NCI-H128 (cell line): ENCODE measurements around the gene CADPS2.
"Not testable (repeated sequence)": the region's sequence is repeated elsewhere in the genome, so short reads cannot be mapped to it uniquely, and the experiment has no call there.

Experiments used
- DNase-seq: peaks from one replicate; lab custom pipeline; 2025; ENCODE audit not compliant: unreplicated experiment; lab: John Stamatoyannopoulos, UW

Gene CADPS2

GRCh38 chr7:122850528-122850927, 35.7 kb downstream of the CADPS2 start:
- DNase-seq, result no peak

- DNase-seq, result no peak
These were observed 36.3 kb downstream of the CADPS2 start for GRCh38 chr7:122849957-122850328.

- no peak for DNase-seq
These were observed 36.8 kb downstream of the CADPS2 start for GRCh38 chr7:122849322-122849956.

GRCh38 chr7:122847871-122848473, 38.3 kb downstream of the CADPS2 start:
- no peak for DNase-seq

- DNase-seq, result no peak
These were observed 39.7 kb downstream of the CADPS2 start for GRCh38 chr7:122846591-122846990.

GRCh38 chr7:122845286-122845685, 41.0 kb downstream of the CADPS2 start:
- no peak for DNase-seq

- no peak for DNase-seq
These were observed 41.9 kb downstream of the CADPS2 start for GRCh38 chr7:122844191-122844988.

- no peak for DNase-seq
These were observed 43.3 kb downstream of the CADPS2 start for GRCh38 chr7:122842971-122843370.

- not testable (repeated sequence) for DNase-seq
These were observed 50.0 kb downstream of the CADPS2 start for GRCh38 chr7:122836286-122836685.

GRCh38 chr7:122834571-122834942, 51.7 kb downstream of the CADPS2 start:
- DNase-seq, result not testable (repeated sequence)

- no peak for DNase-seq
These were observed 52.2 kb downstream of the CADPS2 start for GRCh38 chr7:122833888-122834570.

GRCh38 chr7:122831436-122831835, 54.8 kb downstream of the CADPS2 start:
- no peak for DNase-seq

GRCh38 chr7:122829962-122830361, 56.3 kb downstream of the CADPS2 start:
- no peak for DNase-seq

- DNase-seq, result no peak
These were observed 58.5 kb downstream of the CADPS2 start for GRCh38 chr7:122827763-122828162.

GRCh38 chr7:122813845-122814244, 72.4 kb downstream of the CADPS2 start:
- DNase-seq, result no peak

GRCh38 chr7:122803851-122804250, 82.4 kb downstream of the CADPS2 start:
- DNase-seq, result no peak

- no peak for DNase-seq
These were observed 82.9 kb downstream of the CADPS2 start for GRCh38 chr7:122803323-122803722.

GRCh38 chr7:122802301-122802751, 83.9 kb downstream of the CADPS2 start:
- DNase-seq, result no peak

GRCh38 chr7:122791959-122792545, 94.2 kb downstream of the CADPS2 start:
- no peak for DNase-seq

GRCh38 chr7:122790591-122790990, 95.7 kb downstream of the CADPS2 start:
- no peak for DNase-seq

GRCh38 chr7:122790132-122790531, 96.1 kb downstream of the CADPS2 start:
- DNase-seq, result no peak
